Endometrial microvascular endothelial cells (primary cell): ENCODE measurements around the gene GLB1L2. TPM values are rescaled to one million over a fixed set of nuclear protein-coding genes. Genes with fewer than 3 reads are reported as not detected.
"Not testable (repeated sequence)": the region's sequence is repeated elsewhere in the genome, so short reads cannot be mapped to it uniquely, and the experiment has no call there.

ENCODE experiments used
- in situ Hi-C: cut with HindIII; loops from 2 replicates; pipeline ENCODE4 v1.10.0; 2017; ENCODE audit warnings: low sequenced_read_pairs, low pct_unique_long_range_greater_than_20kb; ENCODE audit errors: inconsistent ontology term
- total RNA-seq: library from RNA; depleted of rRNA; stranded (reverse); fragments of >200 nt; gene quantifications from one replicate; pipeline ENCODE4 v1.2.3, GENCODE V29; 2015; ENCODE audit errors: inconsistent ontology term

Gene GLB1L2
- total RNA-seq, 1 donor from 2014 or later: not detected

GRCh38 chr11:134343646-134344045 lies 11.9 kb downstream of the GLB1L2 start:
- in situ Hi-C loops: no loop called here

- in situ Hi-C loops: not testable (repeated sequence)
Observed at GRCh38 chr11:134344497-134345236, 12.9 kb downstream of the GLB1L2 start.

DNA sequence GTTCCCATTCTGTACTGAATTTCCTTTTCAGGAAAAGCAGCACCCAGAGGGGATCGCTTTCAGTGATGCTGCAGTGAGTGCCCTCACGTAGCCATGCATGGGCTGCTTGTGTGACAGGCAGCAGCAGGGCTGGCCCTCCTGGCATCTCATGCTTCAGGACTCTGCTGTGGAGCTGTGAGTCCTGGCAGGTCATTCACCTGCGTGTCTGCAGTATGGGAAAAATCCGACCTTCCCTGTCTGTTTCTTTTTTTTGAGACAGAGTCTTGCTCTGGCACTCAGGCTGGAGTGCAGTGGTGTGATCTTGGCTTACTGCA lies 13.4 kb downstream of the GLB1L2 start:
- in situ Hi-C loops: no loop called here

DNA sequence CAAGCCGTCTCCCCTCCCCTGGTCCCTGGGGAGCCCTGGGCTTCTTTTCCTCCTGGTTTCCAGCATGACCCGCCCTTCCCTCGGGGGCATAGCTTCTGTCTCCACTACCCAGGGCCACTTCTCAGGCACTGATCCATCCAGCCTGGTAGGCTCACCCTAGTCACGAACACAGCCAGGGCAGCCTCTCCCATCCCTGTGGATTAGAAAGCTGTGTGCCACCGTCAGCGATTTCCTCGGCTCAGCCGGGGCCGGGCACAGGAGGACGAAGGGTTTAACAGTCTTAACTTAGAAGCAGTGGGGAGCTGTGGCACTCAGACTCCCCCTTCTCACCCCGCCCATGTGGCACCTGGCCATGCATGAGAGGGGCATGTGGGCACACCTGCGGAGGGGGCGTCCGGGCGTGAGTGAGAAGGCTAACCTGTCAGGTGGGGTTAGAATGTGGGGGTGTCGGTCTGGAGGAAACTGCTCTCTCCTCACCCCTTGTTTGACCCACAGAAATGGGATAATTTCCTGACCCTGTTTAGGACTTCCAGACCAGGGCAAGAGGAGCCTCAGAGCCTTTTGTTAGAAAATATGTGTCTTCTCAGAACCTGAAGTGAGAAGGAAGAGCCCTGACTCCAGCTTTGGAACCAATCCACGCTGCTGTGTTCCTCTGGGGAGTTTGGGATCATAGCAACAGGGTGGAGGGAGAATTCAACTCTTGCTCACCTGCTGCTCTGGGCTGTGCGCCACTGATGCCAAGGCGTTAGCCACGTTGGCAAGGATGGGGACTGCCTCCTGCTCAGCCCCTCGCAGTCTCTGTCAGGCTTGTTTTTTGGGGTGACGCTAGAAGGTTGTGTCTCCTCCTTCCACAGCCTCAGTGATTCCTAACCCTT lies 14.6 kb downstream of the GLB1L2 start:
- in situ Hi-C loops: no loop called here

DNA sequence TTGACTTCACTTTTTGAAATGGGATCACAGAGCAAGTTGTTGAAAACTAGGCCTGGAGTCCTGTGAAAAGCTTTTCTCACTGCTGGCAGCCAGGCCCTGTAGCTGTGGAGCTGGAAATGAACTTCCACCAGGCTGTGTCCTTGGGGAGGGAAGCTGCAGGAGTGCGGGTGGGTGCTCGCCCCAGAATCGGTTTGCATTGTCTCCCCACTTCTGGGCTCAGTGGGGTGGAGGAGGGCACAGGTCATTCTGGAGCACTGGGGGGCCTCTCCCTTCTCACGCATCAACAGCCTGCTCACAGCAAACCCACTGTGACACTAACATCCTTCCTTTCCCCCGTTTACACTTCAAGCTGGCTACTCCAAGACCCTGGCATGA lies 15.2 kb downstream of the GLB1L2 start:
- in situ Hi-C loops: no loop called here

- in situ Hi-C loops: no loop called here
Observed at GRCh38 chr11:134347441-134347840, 15.7 kb downstream of the GLB1L2 start.

GRCh38 chr11:134349109-134349801 lies 17.5 kb downstream of the GLB1L2 start:
- in situ Hi-C loops: no loop called here

GRCh38 chr11:134349802-134350355 lies 18.1 kb downstream of the GLB1L2 start:
- in situ Hi-C loops: no loop called here

DNA sequence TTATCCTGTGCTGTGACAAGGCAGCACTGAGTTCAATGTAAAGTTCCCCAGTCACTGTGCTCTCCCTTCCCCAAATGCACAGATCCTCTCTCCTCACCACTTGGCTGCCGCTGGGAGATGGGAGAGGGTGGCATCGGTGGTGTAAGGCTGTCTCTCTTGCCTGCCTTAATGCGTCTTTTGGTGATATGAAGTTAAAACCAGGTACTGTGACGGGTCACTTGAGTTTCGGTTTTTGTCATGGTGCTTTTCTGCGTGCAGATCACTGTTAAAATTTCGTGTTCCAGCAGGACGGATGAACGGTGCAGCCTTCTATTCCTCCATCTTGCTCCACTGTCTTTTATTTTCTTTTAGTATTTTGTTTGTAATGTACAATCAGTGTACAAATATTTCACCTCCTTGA lies 18.6 kb downstream of the GLB1L2 start:
- in situ Hi-C loops: no loop called here

DNA sequence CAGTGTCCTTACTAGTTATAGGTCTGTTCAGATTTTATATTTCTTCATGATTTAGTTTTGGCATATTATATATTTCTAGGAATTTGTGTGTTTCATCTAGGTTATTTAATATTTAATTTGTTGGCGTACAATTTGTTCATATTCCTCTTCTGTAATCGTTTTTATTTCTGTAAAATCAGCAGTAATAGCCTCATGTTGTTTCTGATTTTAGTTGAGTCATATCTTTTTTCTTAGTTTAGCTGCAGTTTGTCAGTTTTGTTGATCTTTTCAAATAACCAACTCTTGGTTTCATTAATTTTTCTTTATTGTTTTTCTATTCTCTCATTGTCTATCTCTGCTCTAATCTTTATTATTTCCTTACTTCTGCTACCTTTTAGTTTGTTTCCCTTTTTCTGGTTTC lies 20.3 kb downstream of the GLB1L2 start:
- in situ Hi-C loops: no loop called here

DNA sequence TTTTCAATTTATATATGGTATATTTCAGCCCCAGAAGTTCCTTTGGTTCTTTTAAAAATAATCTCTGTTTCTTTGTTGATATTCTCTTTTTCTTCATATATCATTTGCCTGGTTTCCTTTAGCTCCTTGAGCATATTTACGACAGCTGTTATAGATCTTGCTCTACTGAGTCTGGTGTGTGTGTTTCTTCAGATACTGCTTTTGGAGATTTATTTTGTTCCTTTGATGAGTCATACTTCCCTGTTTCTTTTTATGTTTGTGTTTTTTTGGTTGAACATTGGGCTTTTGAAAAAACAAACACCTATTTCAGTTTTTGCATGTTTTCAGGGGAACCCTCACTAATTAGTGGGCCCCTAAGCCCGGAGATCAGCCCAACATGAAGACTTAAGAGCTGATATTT lies 23.3 kb downstream of the GLB1L2 start:
- in situ Hi-C loops: no loop called here

- in situ Hi-C loops: no loop called here
Observed at GRCh38 chr11:134355656-134356055, 23.9 kb downstream of the GLB1L2 start.

- in situ Hi-C loops: no loop called here
Observed at GRCh38 chr11:134356656-134357544, 25.1 kb downstream of the GLB1L2 start.

GRCh38 chr11:134357545-134357839 lies 25.7 kb downstream of the GLB1L2 start:
- in situ Hi-C loops: no loop called here

DNA sequence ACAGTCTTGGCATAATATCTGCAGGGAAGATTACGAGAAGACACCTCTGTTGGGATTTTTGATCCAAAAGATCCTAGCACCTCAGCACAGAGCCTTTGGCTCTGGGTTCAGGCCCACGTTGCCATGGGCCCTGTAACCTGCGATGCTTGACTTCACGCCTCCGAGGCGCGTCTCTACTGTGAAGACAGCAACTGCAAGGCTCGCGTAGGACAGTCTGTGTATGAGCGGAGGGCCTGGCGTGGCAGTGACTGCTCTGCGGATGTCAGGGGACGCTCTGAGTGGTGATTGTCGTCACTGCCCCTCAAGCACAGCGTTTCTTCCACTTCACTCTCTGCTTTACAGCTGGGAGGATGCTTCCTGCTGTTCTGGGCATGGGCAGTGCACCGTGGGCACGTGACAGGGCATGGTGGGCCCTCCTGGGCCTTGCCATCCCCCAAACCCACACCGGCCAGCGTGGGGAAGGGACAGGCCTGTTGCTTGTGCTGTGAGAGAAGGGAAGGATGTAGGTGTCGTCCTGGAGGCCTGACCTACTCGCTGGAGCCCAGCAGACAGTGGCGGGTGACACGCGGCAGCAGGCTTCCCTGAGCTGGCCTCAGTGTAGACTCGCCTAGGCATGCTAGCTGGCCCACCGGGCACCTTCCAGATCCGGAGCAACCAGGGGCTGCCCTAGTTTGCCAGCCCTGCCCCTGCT lies 26.5 kb downstream of the GLB1L2 start:
- in situ Hi-C loops: no loop called here

- in situ Hi-C loops: no loop called here
Observed at GRCh38 chr11:134358856-134359490, 27.2 kb downstream of the GLB1L2 start.

DNA sequence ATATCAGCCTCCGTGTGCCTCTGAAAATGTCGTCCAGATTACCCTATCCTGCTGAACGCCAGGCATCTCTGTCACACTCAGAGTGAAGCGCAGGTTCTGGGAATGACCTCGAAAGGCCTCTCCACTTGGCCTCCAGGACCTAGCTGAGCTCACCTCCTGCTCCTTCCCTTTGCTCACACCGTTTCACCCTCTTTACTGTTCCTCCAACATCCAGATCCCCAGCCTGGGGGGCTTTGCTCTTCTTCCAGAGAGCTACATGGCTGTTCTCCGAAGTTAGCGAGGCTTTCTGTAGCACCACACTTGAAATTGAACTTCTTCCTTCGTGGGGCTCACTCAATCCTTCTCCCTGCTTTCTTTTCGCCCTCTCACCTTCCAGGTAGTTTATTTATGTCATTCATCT lies 27.9 kb downstream of the GLB1L2 start:
- in situ Hi-C loops: no loop called here
